EH (cell line): Measurements from ENCODE around the gene TUBB2A.
A peak's percentile ranks its signal among the peaks of the same experiment; 100 is the strongest.

Source experiments
- DNase-seq: peaks from one replicate; pipeline ENCODE4 v3.0.0-alpha.2; 2015; ENCODE audit warnings: low read depth

TUBB2A gene

GRCh38 chr6:3119040-3119723 lies 38.2 kb downstream of the TUBB2A start:
- peak; percentile 55 for DNase-seq

DNA sequence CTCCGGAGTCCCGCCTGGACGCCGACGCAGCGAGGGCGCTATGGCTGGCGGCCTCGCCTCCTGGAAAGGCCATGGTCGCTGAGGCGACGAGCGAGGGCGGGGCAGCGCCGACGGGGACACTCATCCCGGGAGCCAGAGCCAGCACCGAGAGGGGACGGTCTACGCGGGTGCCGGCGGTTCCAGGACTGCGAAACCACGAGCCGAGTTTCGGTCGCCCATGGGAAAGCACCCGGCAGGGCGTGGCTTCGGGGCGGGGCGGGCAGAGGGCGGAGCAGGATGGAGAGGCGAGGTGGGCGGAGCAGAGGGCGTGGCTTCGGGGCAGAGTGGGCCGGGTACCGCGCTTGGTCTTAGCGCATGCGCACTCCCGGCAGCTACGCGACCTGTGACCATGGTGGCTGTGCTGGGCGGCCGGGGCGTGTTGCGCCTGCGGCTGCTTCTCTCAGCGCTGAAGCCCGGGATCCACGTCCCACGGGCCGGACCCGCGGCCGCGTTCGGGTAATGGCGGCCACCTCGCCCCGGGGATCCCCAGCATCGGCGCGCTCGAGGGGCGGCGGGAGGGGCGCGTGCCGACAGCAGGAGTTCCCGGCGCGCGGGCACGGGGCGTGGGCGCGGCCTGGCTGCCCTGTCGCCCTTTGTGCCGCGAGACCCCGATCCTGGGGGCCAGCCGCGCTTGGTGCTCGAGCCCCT lies 38.8 kb downstream of the TUBB2A start, which contains the start of gene BPHL:
Gene BPHL, plus strand, starts transcription at position 359 of the 687 bp plus-strand sequence. Its CDS starts 30 bp downstream, at position 389.
- peak; percentile 95 for DNase-seq

- DNase-seq: no peak
These were observed 39.4 kb downstream of the TUBB2A start for GRCh38 chr6:3117912-3118352.

- DNase-seq: no peak
These were observed 43.0 kb downstream of the TUBB2A start for GRCh38 chr6:3114377-3114776.

DNA sequence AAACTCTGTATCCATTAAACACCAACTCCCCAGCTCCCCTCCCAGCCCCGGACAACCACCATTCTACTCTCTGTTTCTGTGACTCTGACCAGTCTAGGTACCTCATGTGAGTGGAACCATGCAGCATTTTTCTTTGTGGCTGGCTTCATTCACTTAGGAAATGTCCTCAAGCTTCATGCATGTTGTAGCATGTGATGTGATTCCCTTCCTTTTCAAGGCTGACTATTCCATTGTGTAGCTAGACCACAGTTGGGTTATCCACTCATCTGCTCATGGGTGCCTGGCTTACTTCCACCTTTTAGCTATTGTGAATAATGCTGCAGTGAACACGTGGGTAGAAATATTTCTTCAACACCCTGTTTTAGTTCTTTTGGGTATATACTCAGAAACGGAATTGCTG lies 47.6 kb downstream of the TUBB2A start:
- DNase-seq: no peak

- no peak for DNase-seq
These were observed 48.5 kb downstream of the TUBB2A start for GRCh38 chr6:3108746-3109414.
